ENCODE measurements around the gene AJM1.

Gene AJM1

GRCh38 chr9:136844761-136845464, 2.6 kb downstream of the AJM1 start:
- H3K4me1 ChIP-seq (ENCODE audit: control insufficient read depth, insufficient read depth, low read length, poor library complexity, severe bottlenecking) = peaks cover 45% of the 10 kb centered on the region
- H3K27ac ChIP-seq (ENCODE audit: insufficient read depth, low read length, poor library complexity, severe bottlenecking) = no peak overlapping the region
- no peak for DNase-seq
- peaks cover 32% of the 10 kb centered on the region for H3K27me3 ChIP-seq (replicated peaks; ENCODE audit: control insufficient read depth, insufficient read depth, low read length, poor library complexity, severe bottlenecking)
- H3K36me3 ChIP-seq (ENCODE audit: control insufficient read depth, insufficient read depth, low read length) = no peaks in the 10 kb centered on the region
- H3K4me3 ChIP-seq (ENCODE audit: insufficient read depth, low read depth, low read length, poor library complexity, severe bottlenecking) = no peak overlapping the region
- no peaks in the 10 kb centered on the region for H3K9me3 ChIP-seq (ENCODE audit: control insufficient read depth, low read length)

GRCh38 chr9:136845465-136846260, 3.4 kb downstream of the AJM1 start:
- Histone ChIP-seq H3K27ac (ENCODE audit: insufficient read depth, low read length, poor library complexity, severe bottlenecking) (no peak overlapping the region), H3K27me3 (replicated peaks; ENCODE audit: control insufficient read depth, insufficient read depth, low read length, poor library complexity, severe bottlenecking) (peaks cover 32% of the 10 kb centered on the region), H3K4me1 (ENCODE audit: control insufficient read depth, insufficient read depth, low read length, poor library complexity, severe bottlenecking) (peaks cover 49% of the 10 kb centered on the region)

GRCh38 chr9:136846376-136847087, 4.3 kb downstream of the AJM1 start:
- H3K27me3 ChIP-seq (replicated peaks; ENCODE audit: control insufficient read depth, insufficient read depth, low read length, poor library complexity, severe bottlenecking) = peaks cover 32% of the 10 kb centered on the region
- DNase-seq = no peak
- H3K4me1 ChIP-seq (ENCODE audit: control insufficient read depth, insufficient read depth, low read length, poor library complexity, severe bottlenecking) = peaks cover 49% of the 10 kb centered on the region
- H3K4me3 ChIP-seq (ENCODE audit: insufficient read depth, low read depth, low read length, poor library complexity, severe bottlenecking) = no peak overlapping the region
- no peaks in the 10 kb centered on the region for H3K9me3 ChIP-seq (ENCODE audit: control insufficient read depth, low read length)
- no peak overlapping the region for H3K27ac ChIP-seq (ENCODE audit: insufficient read depth, low read length, poor library complexity, severe bottlenecking)
- no peaks in the 10 kb centered on the region for H3K36me3 ChIP-seq (ENCODE audit: control insufficient read depth, insufficient read depth, low read length)

More at GRCh38 chr9:136845465-136846260, 3.4 kb downstream of the AJM1 start:
- H3K4me3 ChIP-seq (ENCODE audit: insufficient read depth, low read depth, low read length, poor library complexity, severe bottlenecking) = no peak overlapping the region
- DNase-seq = no peak
- H3K9me3 ChIP-seq (ENCODE audit: control insufficient read depth, low read length) = no peaks in the 10 kb centered on the region
- H3K36me3 ChIP-seq (ENCODE audit: control insufficient read depth, insufficient read depth, low read length) = no peaks in the 10 kb centered on the region

DNA sequence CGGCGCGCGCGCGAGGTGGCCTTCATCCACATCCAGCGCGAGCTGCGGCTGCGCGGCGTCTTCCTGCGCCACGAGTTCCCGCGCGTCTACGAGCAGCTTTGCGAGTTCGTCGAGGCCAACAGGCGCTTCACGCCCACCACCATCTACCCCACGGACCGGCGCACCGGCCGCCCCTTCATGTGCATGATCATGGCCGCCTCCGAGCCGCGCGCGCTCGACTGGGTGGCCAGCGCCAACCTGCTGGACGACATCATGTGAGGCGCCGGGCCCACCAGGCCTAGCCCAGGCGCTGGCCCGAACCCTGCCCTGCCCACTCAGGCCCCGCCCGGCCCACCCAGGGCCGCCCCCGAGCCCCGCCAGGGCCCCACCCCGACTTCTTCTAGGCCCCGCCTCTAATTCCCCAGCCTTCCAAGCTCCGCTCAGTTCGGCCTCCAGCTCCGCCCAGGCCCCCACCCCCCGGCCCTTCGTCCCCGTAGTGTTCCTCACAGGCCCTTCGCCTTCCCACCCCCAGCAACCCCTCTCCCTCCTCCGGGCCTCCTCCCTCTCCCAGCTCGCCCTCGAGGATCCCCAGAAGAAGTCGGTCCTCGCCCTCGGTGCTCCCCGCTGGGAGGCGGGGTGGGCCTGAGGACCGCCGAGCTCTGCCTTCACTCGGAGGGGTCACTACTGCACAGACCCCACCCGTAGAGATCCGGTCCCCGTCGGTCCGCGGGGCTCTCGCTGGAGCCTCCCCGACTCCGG, 5.0 kb downstream of the AJM1 start:
- Histone ChIP-seq H3K9me3 (ENCODE audit: control insufficient read depth, low read length) (no peaks in the 10 kb centered on the region), H3K27me3 (replicated peaks; ENCODE audit: control insufficient read depth, insufficient read depth, low read length, poor library complexity, severe bottlenecking) (peaks cover 32% of the 10 kb centered on the region), H3K36me3 (ENCODE audit: control insufficient read depth, insufficient read depth, low read length) (no peaks in the 10 kb centered on the region), H3K4me3 (ENCODE audit: insufficient read depth, low read depth, low read length, poor library complexity, severe bottlenecking) (peak overlapping the region; percentile 71), H3K27ac (ENCODE audit: insufficient read depth, low read length, poor library complexity, severe bottlenecking) (no peak overlapping the region), H3K4me1 (ENCODE audit: control insufficient read depth, insufficient read depth, low read length, poor library complexity, severe bottlenecking) (peaks cover 45% of the 10 kb centered on the region)
- DNase-seq = no peak

DNA sequence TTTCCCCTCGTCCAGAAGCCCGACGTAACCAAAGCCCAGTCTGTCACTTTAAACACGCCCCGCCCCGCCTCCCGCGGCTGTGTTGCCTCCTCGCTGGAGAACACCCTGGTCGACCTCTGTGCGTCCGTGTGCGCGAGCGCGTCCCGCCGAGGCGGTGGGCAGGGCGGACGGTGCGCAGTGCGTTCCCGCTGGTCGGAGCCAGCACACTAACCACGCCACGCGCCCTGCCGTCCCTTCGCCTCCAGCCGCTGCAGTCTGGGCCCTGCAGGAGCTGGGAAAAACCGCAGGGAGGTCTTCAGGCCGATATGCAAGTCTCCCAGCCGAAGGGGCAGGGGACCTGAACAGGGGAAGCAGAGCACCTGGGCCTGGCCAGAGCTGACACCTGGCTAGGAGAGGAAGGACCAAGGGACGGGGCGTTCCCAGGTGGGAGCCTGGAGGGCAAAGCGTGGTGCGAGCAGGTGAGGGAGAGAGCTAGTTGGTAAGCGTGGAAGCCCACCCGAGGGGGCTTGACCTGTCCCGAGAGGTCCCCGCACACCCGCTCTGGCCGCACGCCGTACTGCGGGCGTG, 5.6 kb downstream of the AJM1 start:
- Histone ChIP-seq H3K27ac (ENCODE audit: insufficient read depth, low read length, poor library complexity, severe bottlenecking) (no peak overlapping the region), H3K27me3 (replicated peaks; ENCODE audit: control insufficient read depth, insufficient read depth, low read length, poor library complexity, severe bottlenecking) (peaks cover 32% of the 10 kb centered on the region), H3K4me3 (ENCODE audit: insufficient read depth, low read depth, low read length, poor library complexity, severe bottlenecking) (peak overlapping the region; percentile 71), H3K9me3 (ENCODE audit: control insufficient read depth, low read length) (no peaks in the 10 kb centered on the region), H3K36me3 (ENCODE audit: control insufficient read depth, insufficient read depth, low read length) (no peaks in the 10 kb centered on the region), H3K4me1 (ENCODE audit: control insufficient read depth, insufficient read depth, low read length, poor library complexity, severe bottlenecking) (peaks cover 45% of the 10 kb centered on the region)
- DNase-seq = peak; percentile 49 to 58 (median 57)

DNA sequence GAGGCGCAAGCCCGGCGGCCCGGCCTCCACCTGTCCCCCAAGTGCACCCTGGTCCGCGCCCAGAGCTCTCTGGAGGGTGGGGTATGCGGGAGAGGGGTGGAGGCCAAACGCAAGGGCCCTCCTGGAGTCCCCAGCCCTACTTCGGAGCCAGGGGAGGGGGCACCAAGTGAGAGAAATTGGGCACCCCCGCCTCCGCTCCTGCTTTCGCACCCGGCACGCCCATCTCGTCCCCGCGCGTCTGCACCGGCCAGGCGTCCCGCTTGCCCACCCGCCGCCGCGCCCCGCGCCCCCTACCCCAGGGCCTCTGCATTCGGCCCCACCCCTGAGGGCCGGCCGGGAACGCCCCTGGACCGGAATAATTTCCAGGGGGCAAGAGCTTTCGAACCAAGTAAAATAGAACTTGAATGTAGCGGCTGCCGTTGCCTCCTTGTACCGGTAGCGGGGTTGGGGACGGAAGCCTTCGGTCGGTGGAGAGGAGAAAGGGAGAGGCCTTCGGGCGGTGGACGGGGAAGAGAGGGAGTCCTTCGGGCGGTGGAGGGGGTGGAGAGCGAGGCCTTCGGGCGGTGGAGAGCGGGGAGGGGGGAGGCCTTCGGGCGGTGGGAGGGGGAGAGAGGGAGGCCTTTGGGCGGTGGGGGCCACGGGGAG, 6.2 kb downstream of the AJM1 start:
- Histone ChIP-seq H3K4me3 (ENCODE audit: insufficient read depth, low read depth, low read length, poor library complexity, severe bottlenecking) (peak overlapping the region; percentile 71), H3K27me3 (replicated peaks; ENCODE audit: control insufficient read depth, insufficient read depth, low read length, poor library complexity, severe bottlenecking) (peaks cover 32% of the 10 kb centered on the region), H3K27ac (ENCODE audit: insufficient read depth, low read length, poor library complexity, severe bottlenecking) (peak overlapping the region; percentile 56), H3K36me3 (ENCODE audit: control insufficient read depth, insufficient read depth, low read length) (no peaks in the 10 kb centered on the region), H3K9me3 (ENCODE audit: control insufficient read depth, low read length) (no peaks in the 10 kb centered on the region), H3K4me1 (ENCODE audit: control insufficient read depth, insufficient read depth, low read length, poor library complexity, severe bottlenecking) (peaks cover 42% of the 10 kb centered on the region)
- DNase-seq = no peak

DNA sequence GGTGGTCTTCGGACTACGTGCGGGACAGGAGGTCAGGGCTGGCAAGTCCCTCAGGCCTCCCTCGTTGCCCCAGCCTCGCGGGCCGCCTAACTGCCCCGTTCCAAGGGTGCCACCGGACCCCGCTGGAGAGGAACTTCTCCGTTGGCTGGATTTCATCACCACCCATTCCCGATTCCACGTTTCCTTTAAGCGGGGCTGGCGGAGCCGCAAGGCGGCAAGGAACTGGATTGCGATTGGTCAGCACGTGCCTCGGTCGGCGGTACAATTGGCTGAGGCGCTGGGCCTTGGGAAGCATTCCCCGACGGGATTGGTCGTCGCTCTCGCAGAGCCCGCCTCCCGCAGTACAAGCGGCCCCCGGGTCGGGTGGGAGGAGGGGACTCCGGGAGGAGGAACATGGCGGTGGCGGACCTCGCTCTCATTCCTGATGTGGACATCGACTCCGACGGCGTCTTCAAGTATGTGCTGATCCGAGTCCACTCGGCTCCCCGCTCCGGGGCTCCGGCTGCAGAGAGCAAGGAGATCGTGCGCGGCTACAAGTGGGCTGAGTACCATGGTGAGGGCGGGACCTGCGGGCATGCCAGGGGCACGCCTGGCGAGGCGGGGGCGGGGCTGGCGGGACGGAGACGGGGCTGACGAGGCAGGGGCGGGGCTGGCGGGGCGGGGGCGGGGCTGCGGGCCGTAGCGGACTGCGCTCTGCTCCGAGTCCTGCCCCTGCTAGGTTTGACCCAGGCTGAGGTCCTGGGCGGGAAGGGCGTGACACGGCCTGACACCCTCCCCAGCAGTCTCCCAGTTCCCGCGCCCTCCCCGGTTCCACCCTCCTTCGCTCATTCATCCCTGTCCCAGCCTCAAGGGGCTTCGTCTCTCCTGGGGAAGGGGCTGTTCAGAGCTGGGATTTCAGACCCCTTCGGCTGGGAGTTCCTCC, 7.0 kb downstream of the AJM1 start, which contains the start of gene PHPT1:
PHPT1 (plus strand) TSS at position 372 of the 922 bp plus-strand sequence; CDS start at position 394, 22 bp downstream.
- Histone ChIP-seq H3K27ac (ENCODE audit: insufficient read depth, low read length, poor library complexity, severe bottlenecking) (peak within 1 kb of the TSS; percentile 56), H3K4me3 (ENCODE audit: insufficient read depth, low read depth, low read length, poor library complexity, severe bottlenecking) (peak within 1 kb of the TSS; percentile 71), H3K27me3 (replicated peaks; ENCODE audit: control insufficient read depth, insufficient read depth, low read length, poor library complexity, severe bottlenecking) (peaks cover 27% of the 10 kb centered on the region), H3K4me1 (ENCODE audit: control insufficient read depth, insufficient read depth, low read length, poor library complexity, severe bottlenecking) (peaks cover 35% of the 10 kb centered on the region), H3K9me3 (ENCODE audit: control insufficient read depth, low read length) (no peaks in the 10 kb centered on the region), H3K36me3 (ENCODE audit: control insufficient read depth, insufficient read depth, low read length) (no peaks in the 10 kb centered on the region)
- DNase-seq = peak; percentile 90 to 94 (median 93)

GRCh38 chr9:136849960-136850865, 7.9 kb downstream of the AJM1 start:
- peaks cover 21% of the 10 kb centered on the region for H3K27me3 ChIP-seq (replicated peaks; ENCODE audit: control insufficient read depth, insufficient read depth, low read length, poor library complexity, severe bottlenecking)
- H3K36me3 ChIP-seq (ENCODE audit: control insufficient read depth, insufficient read depth, low read length) = no peaks in the 10 kb centered on the region
- peak overlapping the region; percentile 56 for H3K27ac ChIP-seq (ENCODE audit: insufficient read depth, low read length, poor library complexity, severe bottlenecking)
- peaks cover 30% of the 10 kb centered on the region for H3K4me1 ChIP-seq (ENCODE audit: control insufficient read depth, insufficient read depth, low read length, poor library complexity, severe bottlenecking)
- H3K9me3 ChIP-seq (ENCODE audit: control insufficient read depth, low read length) = no peaks in the 10 kb centered on the region
- peak overlapping the region; percentile 71 for H3K4me3 ChIP-seq (ENCODE audit: insufficient read depth, low read depth, low read length, poor library complexity, severe bottlenecking)
- DNase-seq = no peak

Data from effector memory CD4-positive, alpha-beta T cell (primary cell).